Fibroblast of the aortic adventitia (primary cell): ENCODE results near the gene NRP1. TPM values are rescaled to one million over a fixed set of nuclear protein-coding genes. Genes with fewer than 3 reads are reported as not detected.

Experiments used
- DNase-seq: peaks from one replicate; pipeline ENCODE4 v3.0.0-alpha.2; 2010; ENCODE audit warnings: low read depth
- H3K4me3 ChIP-seq: 2 replicates; pipeline ENCODE4 v1.5.1; 2011; ENCODE audit warnings: low read depth, mild to moderate bottlenecking, control low read depth, low read length, moderate library complexity
- CTCF ChIP-seq: IDR thresholded peaks from 2 replicates; pipeline ENCODE4 v1.5.1; 2011; ENCODE audit warnings: mild to moderate bottlenecking, low read length, control low read depth, inconsistent platforms; ENCODE audit not compliant: insufficient read depth
- total RNA-seq: library from RNA; depleted of rRNA; stranded (reverse); fragments of >200 nt; gene quantifications from 2 replicates; pipeline ENCODE4 v1.2.3, GENCODE V29; 2012; ENCODE audit warnings: low replicate concordance

The NRP1 gene
- total RNA-seq, 1 donor: 455 TPM

- no peak for DNase-seq
These were observed 2.3 kb upstream of the NRP1 start for GRCh38 chr10:33336582-33337325.

GRCh38 chr10:33335801-33336581 lies 1.5 kb upstream of the NRP1 start:
- H3K4me3 ChIP-seq: peak overlapping the region; percentile 96
- TF ChIP-seq CTCF: no peak
- peak; percentile 88 for DNase-seq

More at GRCh38 chr10:33336582-33337325, 2.3 kb upstream of the NRP1 start:
- TF ChIP-seq CTCF: no peak
- peak overlapping the region; percentile 96 for H3K4me3 ChIP-seq

GRCh38 chr10:33335551-33335800 lies 1.0 kb upstream of the NRP1 start:
- DNase-seq: no peak
- no peak for TF ChIP-seq CTCF
- peak overlapping the region; percentile 96 for H3K4me3 ChIP-seq

- peak; percentile 66 for TF ChIP-seq CTCF
- peak; percentile 94 for DNase-seq
- H3K4me3 ChIP-seq: peak overlapping the region; percentile 96
These were observed 511 bp upstream of the NRP1 start for GRCh38 chr10:33334805-33335550.

GRCh38 chr10:33333260-33334101 lies 986 bp downstream of the NRP1 start:
- peak overlapping the region; percentile 96 for H3K4me3 ChIP-seq
- DNase-seq: no peak
- TF ChIP-seq CTCF: no peak
